ENCODE measurements around the gene ADAD2. TPM values are rescaled to one million over a fixed set of nuclear protein-coding genes. Genes with fewer than 3 reads are reported as not detected.

The ADAD2 gene
- total and polyA plus RNA-seq, 12 donors, result 0.12 to 11.6 (median 0.63) TPM; not detected in 3

DNA sequence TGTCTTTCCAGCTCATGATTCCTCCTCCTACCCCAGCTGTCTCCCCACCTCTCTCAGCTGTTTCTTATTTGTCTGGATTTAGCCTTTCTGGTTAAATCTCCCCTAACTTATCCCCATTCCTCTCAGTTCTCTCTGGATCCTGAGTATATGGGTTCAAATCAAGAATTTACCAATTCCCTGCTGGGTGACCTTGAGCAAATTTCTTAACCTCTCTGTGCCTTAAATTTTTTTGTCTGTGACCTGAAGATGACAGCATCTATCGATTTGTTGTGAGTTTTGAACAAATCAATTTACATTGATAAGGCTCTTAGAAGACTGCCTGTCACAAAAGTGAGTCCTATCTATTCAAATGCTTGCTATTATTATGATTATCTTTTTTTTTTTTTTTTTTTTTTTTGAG, 50.8 kb downstream of the ADAD2 start:
- Histone ChIP-seq H3K4me3 (no peak overlapping the region), H3K27me3 (peaks cover 5% of the 10 kb centered on the region), H3K9me3 (replicated peaks in 1 of 3) (no peaks in the 10 kb centered on the region), H3K36me3 (replicated peaks in 1 of 2) (no peaks in the 10 kb centered on the region), H3K4me1 (replicated peaks in 1 of 2) (no peaks in the 10 kb centered on the region), H3K27ac (no peak overlapping the region)
- 52 to 81% (median 70%) methylated on average over 1 of the region's 1 CpG for WGBS, 4 donors
- TF ChIP-seq POLR2A (IDR thresholded peaks at IDR 0.05), result no peak
- TF ChIP-seq, protein P1, sequence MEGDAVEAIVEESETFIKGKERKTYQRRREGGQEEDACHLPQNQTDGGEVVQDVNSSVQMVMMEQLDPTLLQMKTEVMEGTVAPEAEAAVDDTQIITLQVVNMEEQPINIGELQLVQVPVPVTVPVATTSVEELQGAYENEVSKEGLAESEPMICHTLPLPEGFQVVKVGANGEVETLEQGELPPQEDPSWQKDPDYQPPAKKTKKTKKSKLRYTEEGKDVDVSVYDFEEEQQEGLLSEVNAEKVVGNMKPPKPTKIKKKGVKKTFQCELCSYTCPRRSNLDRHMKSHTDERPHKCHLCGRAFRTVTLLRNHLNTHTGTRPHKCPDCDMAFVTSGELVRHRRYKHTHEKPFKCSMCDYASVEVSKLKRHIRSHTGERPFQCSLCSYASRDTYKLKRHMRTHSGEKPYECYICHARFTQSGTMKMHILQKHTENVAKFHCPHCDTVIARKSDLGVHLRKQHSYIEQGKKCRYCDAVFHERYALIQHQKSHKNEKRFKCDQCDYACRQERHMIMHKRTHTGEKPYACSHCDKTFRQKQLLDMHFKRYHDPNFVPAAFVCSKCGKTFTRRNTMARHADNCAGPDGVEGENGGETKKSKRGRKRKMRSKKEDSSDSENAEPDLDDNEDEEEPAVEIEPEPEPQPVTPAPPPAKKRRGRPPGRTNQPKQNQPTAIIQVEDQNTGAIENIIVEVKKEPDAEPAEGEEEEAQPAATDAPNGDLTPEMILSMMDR (IDR thresholded peaks at IDR 0.05), result no peak
- intact Hi-C loops (cut with DNase I), result no loop called here
- DNase-seq, result no peak

DNA sequence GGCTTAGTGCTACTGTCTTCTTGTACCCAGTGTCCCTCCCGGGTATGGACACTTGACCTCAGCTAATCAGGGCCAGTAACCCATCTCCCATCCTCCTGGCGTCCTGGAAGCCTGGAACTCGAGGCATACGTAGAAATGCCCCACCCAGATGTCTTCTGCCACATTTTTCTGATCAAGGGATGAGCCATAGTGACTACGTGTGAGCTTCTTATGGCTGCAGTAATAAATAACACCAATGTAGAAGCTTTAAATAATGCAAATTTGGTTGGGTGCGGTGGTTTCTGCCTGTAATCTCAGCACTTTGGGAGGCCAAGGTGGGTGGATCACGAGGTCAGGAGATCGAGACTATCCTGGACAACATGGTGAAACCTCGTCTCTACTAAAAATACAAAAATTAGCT, 51.9 kb downstream of the ADAD2 start:
- 77 to 86% (median 83%) methylated on average over 9 of the region's 9 CpGs for WGBS, 4 donors
- Histone ChIP-seq H3K4me3 (no peak overlapping the region), H3K9me3 (replicated peaks in 1 of 3) (no peaks in the 10 kb centered on the region), H3K36me3 (replicated peaks in 1 of 2) (no peaks in the 10 kb centered on the region), H3K27ac (no peak overlapping the region), H3K4me1 (replicated peaks in 1 of 2) (no peaks in the 10 kb centered on the region), H3K27me3 (peaks cover 5% of the 10 kb centered on the region)
- no peak for DNase-seq
- TF ChIP-seq, protein P1 (IDR thresholded peaks at IDR 0.05), result no peak
- no peak for TF ChIP-seq POLR2A (IDR thresholded peaks at IDR 0.05)
- intact Hi-C loops (cut with DNase I), result no loop called here

DNA sequence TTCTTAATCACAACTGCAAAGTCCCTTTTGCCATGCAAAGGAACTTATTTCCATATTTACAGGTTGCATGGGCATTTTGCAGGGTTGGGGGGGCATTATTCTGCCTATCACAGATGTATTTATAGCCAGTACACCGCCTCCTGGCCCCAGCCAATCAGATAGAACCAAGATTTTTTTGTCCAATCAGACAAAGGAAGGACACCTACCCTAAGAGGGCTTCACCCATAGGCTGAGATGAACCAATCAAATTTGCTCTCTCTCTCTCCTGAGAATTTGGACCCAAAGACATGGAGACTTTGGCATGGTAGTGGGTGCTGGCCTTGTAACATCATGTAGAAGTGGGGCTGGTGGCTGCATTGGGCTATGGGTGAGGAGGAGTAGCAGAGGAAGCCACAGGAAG, 52.8 kb downstream of the ADAD2 start:
- DNase-seq, result no peak
- Histone ChIP-seq H3K4me3 (no peak overlapping the region), H3K4me1 (replicated peaks in 1 of 2) (no peaks in the 10 kb centered on the region), H3K36me3 (replicated peaks in 1 of 2) (no peaks in the 10 kb centered on the region), H3K27me3 (peaks cover 5% of the 10 kb centered on the region), H3K9me3 (replicated peaks in 1 of 3) (no peaks in the 10 kb centered on the region), H3K27ac (no peak overlapping the region)
- no peak for TF ChIP-seq POLR2A (IDR thresholded peaks at IDR 0.05)
- TF ChIP-seq, protein P1 (IDR thresholded peaks at IDR 0.05), result no peak
- intact Hi-C loops (cut with DNase I), result no loop called here
- 89 to 100% (median 92%) methylated on average over 1 of the region's 1 CpG for WGBS, 4 donors

DNA sequence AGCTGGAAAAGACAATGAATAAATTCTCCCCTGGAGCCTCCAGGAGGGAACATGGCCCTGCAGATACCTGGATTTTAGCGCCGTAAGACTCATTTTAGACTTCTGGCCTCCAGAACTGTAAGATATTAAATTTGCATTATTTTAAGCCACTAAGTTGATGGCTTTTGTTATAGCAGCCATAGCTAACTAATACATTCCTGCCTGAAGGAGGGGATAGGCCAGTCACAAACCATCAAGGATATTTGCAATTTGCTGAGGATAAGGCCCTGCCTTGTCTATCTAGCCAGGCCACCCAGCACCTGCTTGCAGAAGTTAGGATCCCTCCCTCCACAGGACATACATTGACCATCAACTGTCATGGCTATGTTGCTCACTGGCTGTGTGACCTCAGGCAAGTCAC, 53.8 kb downstream of the ADAD2 start:
- peaks cover 5% of the 10 kb centered on the region for H3K27me3 ChIP-seq
- intact Hi-C loops (cut with DNase I), result no loop called here
- H3K4me3 ChIP-seq, result no peak overlapping the region
- H3K27ac ChIP-seq, result no peak overlapping the region
- H3K36me3 ChIP-seq (replicated peaks in 1 of 2), result no peaks in the 10 kb centered on the region
- no peak for TF ChIP-seq POLR2A (IDR thresholded peaks at IDR 0.05)
- TF ChIP-seq, protein P1 (IDR thresholded peaks at IDR 0.05), result no peak
- H3K9me3 ChIP-seq (replicated peaks in 1 of 3), result no peaks in the 10 kb centered on the region
- DNase-seq, result no peak
- H3K4me1 ChIP-seq (replicated peaks in 1 of 2), result no peaks in the 10 kb centered on the region
- 94 to 100% (median 99%) methylated on average over 2 of the region's 2 CpGs for WGBS, 4 donors
